Keratinocyte (primary cell): ENCODE results near the gene METTL3. TPM values are rescaled to one million over a fixed set of nuclear protein-coding genes. Genes with fewer than 3 reads are reported as not detected.

Experiments used
- DNase-seq: peaks from one replicate; pipeline ENCODE4 v3.0.0-alpha.2; 2011; ENCODE audit warnings: low read depth, missing footprints, low spot score
- FAIRE-seq: peaks from 2 replicates; lab custom pipeline; 2011; peaks lifted over from hg19 to GRCh38; lab: Jason Lieb, UNC
- H2AFZ ChIP-seq: 2 replicates; pipeline ENCODE4 v1.6.0; 2012; ENCODE audit warnings: low read length, control low read depth, inconsistent platforms; ENCODE audit not compliant: control insufficient read depth
- H3K27ac ChIP-seq: 2 replicates; pipeline ENCODE4 v1.5.1; 2011; ENCODE audit warnings: low read length; ENCODE audit not compliant: control insufficient read depth, insufficient read depth
- H3K27me3 ChIP-seq: 3 replicates; pipeline ENCODE4 v1.6.0; 2011; ENCODE audit warnings: low read length; ENCODE audit not compliant: control insufficient read depth, insufficient read depth; ENCODE audit errors: extremely low read depth
- H3K36me3 ChIP-seq, 2 experiments: 2 replicates in 1 of 2; 3 replicates in 1 of 2; pipeline ENCODE4 v1.5.1; 2011; ENCODE audit warnings: low read length in 2 of 2, mild to moderate bottlenecking in 1 of 2; ENCODE audit not compliant: control insufficient read depth in 2 of 2, insufficient read depth in 2 of 2; ENCODE audit errors: extremely low read depth in 1 of 2
- H3K4me1 ChIP-seq: 3 replicates; pipeline ENCODE4 v1.5.1; 2011; ENCODE audit warnings: low read length; ENCODE audit not compliant: control insufficient read depth, insufficient read depth; ENCODE audit errors: extremely low read depth
- H3K4me2 ChIP-seq: 3 replicates; pipeline ENCODE4 v1.6.0; 2011; ENCODE audit warnings: low read depth, low read length; ENCODE audit not compliant: control insufficient read depth, insufficient read depth; ENCODE audit errors: extremely low read depth
- H3K4me3 ChIP-seq, 3 experiments: fragments of 200-600 bp in 1 of 3; sonication (generic) in 1 of 3; 2 replicates in 2 of 3; 3 replicates in 1 of 3; pipeline ENCODE4 v1.5.1; 2011 to 2016; ENCODE audit warnings: low read length in 3 of 3, mild to moderate bottlenecking in 3 of 3, control low read depth in 2 of 3, inconsistent platforms in 1 of 3, low read depth in 1 of 3, mixed read lengths in 1 of 3, mixed run types in 1 of 3, moderate library complexity in 1 of 3; ENCODE audit not compliant: control insufficient read depth in 2 of 3, insufficient read depth in 2 of 3; ENCODE audit errors: extremely low read depth in 1 of 3
- H3K79me2 ChIP-seq: 2 replicates; pipeline ENCODE4 v1.6.0; 2012; ENCODE audit warnings: low read length; ENCODE audit not compliant: control insufficient read depth, insufficient read depth
- H3K9ac ChIP-seq: 3 replicates; pipeline ENCODE4 v1.6.0; 2011; ENCODE audit warnings: low read length; ENCODE audit not compliant: control insufficient read depth, insufficient read depth; ENCODE audit errors: extremely low read depth
- H3K9me1 ChIP-seq: 3 replicates; pipeline ENCODE4 v1.6.0; 2011; ENCODE audit warnings: low read length; ENCODE audit not compliant: control insufficient read depth, insufficient read depth; ENCODE audit errors: extremely low read depth
- H3K9me3 ChIP-seq: 2 replicates; pipeline ENCODE4 v1.5.1; 2012; ENCODE audit warnings: low read depth, low read length; ENCODE audit not compliant: control insufficient read depth
- H4K20me1 ChIP-seq: 3 replicates; pipeline ENCODE4 v1.6.0; 2011; ENCODE audit warnings: low read length; ENCODE audit not compliant: control insufficient read depth, insufficient read depth; ENCODE audit errors: extremely low read depth
- EZH2 ChIP-seq: IDR thresholded peaks from one replicate; pipeline ENCODE4 v1.6.1; 2012; ENCODE audit warnings: inconsistent platforms, mild to moderate bottlenecking, low read length, moderate library complexity
- dilution Hi-C: fragments of 300-500 bp; cut with MboI; formaldehyde crosslinking; loops from one replicate; pipeline ENCODE4 v1.7.0; 2020; ENCODE audit warnings: low sequenced_read_pairs; ENCODE audit not compliant: extremely low pct_ligation_motif_present
- polyA minus RNA-seq, 3 experiments: library from RNA; depleted of rRNA, polyadenylated mRNA; stranded (reverse); fragments of >200 nt; gene quantifications; 1 replicate in 1 of 3; 2 replicates in 1 of 3; 3 replicates in 1 of 3; pipeline ENCODE4 v1.2.3, GENCODE V29; 2011
- polyA plus RNA-seq, 5 experiments: library from polyadenylated mRNA; depleted of rRNA in 3 of 5; stranded (reverse) in 3 of 5; stranded (forward) in 1 of 5; unstranded in 1 of 5; fragments of >200 nt; gene quantifications; 1 replicate in 1 of 5; 2 replicates in 3 of 5; 3 replicates in 1 of 5; pipeline versions ENCODE4 v1.2.1 to v1.2.3, GENCODE V29; 2011 to 2012; ENCODE audit warnings: missing spikeins in 2 of 5, low read depth in 1 of 5, low replicate concordance in 1 of 5
- TF ChIP-seq, protein P1 (sequence below), 3 experiments: IDR thresholded peaks in 1 of 3; conservative IDR thresholded peaks in 1 of 3; optimal IDR thresholded peaks in 1 of 3; 2 replicates in 2 of 3; 3 replicates in 1 of 3; pipeline versions ENCODE3 to v1.5.1; 2011; ENCODE audit warnings: low read length in 3 of 3, mild to moderate bottlenecking in 3 of 3, moderate library complexity in 2 of 3, control low read depth in 1 of 3, inconsistent platforms in 1 of 3; ENCODE audit not compliant: insufficient read depth in 2 of 3; ENCODE audit errors: extremely low read depth in 1 of 3

The METTL3 gene
- polyA plus RNA-seq: 66.5 to 99.7 TPM (median 96.0 TPM) in 3 replicates
- polyA plus RNA-seq (2011; ENCODE audit: low read depth): 29.0 TPM
- polyA plus RNA-seq (2011; cell fraction: cytosol; rRNA removed): 36.0 and 50.9 TPM in 2 replicates
- 318 and 323 TPM in 2 replicates for polyA plus RNA-seq (2011; cell fraction: nucleus; rRNA removed)
- 32.2 and 37.4 TPM in 2 replicates for polyA plus RNA-seq (2012; ENCODE audit: low replicate concordance)
- 68.6 to 78.2 TPM (median 74.2 TPM) in 3 replicates for polyA minus RNA-seq
- polyA minus RNA-seq (2011; cell fraction: cytosol; rRNA and poly(A)+ RNA removed): 33.8 TPM
- polyA minus RNA-seq (2011; cell fraction: nucleus; rRNA and poly(A)+ RNA removed): 33.7 and 50.9 TPM in 2 replicates

DNA sequence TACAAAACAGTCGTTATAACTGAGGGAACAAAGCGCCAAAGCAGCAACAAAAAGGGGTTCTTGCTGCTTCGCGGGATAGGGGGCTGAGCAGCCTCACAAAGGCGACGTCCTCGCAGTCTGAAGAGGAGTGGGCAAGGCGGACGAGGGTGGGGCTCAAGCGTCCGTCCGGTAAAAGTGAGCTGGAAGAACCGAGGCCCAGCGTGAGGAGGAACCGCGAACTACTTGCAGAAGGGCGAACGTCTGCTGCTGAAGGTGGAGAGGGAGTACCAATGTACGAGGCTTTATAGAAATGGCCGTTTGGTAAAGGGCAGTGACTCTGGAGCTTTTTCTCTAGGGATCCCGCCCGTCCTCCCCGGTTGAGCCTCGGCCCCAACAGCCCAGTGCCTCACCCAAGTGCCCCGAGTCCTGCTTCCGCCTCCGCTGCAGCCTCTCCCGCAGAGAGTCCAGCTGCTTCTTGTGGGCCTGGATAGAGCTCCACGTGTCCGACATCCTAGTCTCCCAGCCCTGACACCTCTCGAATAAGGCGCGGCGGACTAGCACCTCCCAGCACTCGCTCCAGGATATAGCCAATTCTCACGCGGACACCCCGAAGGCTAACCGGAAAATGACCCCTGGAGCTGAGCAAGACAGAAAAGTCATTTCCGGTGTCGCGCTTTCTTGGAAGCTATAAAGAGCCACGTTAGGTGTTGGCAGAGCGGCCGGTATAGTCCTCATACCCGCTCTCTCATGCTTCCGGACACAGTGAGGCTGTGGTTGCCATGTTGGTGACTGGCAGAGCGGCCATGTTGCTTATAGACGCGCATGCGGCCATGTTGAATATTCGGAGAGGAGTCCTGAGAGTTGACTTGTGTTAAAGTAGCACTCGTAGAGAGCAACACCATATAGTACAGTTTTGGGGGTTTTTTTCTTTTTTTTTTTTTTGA lies at the start of gene METTL3:
Gene METTL3 (minus strand): TSS at position 606 of the 923 bp plus-strand sequence. CDS start 117 bp downstream, at position 489.
- peaks cover 47% of the 10 kb centered on the region for H3K79me2 ChIP-seq
- FAIRE-seq: peak; percentile 41
- dilution Hi-C loops: loop anchor here (5.0 kb wide), 1 partner anchor 46 kb away; no protein-coding TSS in a partner anchor

DNA sequence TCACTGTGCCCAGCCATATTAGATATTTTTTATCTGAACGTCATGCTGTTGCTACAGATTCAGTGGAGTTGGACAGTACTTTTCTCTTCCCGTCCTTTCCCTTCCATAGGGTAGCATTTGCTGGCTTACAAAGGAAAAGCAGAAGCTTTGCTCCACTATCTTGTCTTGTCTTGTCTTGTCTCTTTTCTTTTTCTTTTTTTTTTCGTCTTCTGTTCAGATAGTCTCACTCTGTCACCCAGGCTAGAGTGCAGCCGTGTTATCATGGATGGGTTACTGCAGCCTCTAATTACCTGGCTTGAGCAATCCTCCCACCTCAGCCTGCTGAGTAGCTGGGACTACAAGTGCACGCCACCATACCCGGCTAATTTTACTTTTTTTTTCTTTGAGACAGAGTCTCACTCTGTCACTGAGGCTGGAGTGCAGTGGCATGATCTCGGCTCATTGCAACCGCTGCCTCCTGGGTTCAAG lies 47.6 kb upstream of the METTL3 start:
- Histone ChIP-seq H3K27me3 (no peaks in the 10 kb centered on the region), H2AFZ (no peak overlapping the region), H3K9me1 (no peaks in the 10 kb centered on the region), H4K20me1 (no peaks in the 10 kb centered on the region), H3K79me2 (no peaks in the 10 kb centered on the region), H3K4me1 (peaks cover 5% of the 10 kb centered on the region), H3K27ac (no peak overlapping the region), H3K36me3 (no peaks in the 10 kb centered on the region), H3K9me3 (no peaks in the 10 kb centered on the region), H3K4me3 (no peak overlapping the region), H3K4me2 (no peak overlapping the region), H3K9ac (no peak overlapping the region)
- DNase-seq (no peak), FAIRE-seq (no peak)
- TF ChIP-seq, protein P1, sequence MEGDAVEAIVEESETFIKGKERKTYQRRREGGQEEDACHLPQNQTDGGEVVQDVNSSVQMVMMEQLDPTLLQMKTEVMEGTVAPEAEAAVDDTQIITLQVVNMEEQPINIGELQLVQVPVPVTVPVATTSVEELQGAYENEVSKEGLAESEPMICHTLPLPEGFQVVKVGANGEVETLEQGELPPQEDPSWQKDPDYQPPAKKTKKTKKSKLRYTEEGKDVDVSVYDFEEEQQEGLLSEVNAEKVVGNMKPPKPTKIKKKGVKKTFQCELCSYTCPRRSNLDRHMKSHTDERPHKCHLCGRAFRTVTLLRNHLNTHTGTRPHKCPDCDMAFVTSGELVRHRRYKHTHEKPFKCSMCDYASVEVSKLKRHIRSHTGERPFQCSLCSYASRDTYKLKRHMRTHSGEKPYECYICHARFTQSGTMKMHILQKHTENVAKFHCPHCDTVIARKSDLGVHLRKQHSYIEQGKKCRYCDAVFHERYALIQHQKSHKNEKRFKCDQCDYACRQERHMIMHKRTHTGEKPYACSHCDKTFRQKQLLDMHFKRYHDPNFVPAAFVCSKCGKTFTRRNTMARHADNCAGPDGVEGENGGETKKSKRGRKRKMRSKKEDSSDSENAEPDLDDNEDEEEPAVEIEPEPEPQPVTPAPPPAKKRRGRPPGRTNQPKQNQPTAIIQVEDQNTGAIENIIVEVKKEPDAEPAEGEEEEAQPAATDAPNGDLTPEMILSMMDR (optimal IDR thresholded peaks at IDR 0.05 in 1 of 3, IDR thresholded peaks at IDR 0.05 in 1 of 3, conservative IDR thresholded peaks at IDR 0.05 in 1 of 3; ENCODE audit: extremely low read depth in 1 of 3, insufficient read depth in 2 of 3, low read length in 3 of 3): no peak
- no peak for TF ChIP-seq EZH2
- dilution Hi-C loops: loop anchor here (5.0 kb wide), 1 partner anchor 46 kb away; the partner anchor contains the start of gene METTL3

More for the DNA sequence above, at the start of gene METTL3:
- peak within 1 kb of the TSS; percentile 94 to 97 (median 97) for H3K4me3 ChIP-seq
- H3K36me3 ChIP-seq: peaks cover 4 to 8% of the 10 kb centered on the region in 2 experiments
- H4K20me1 ChIP-seq: no peaks in the 10 kb centered on the region
- peak; percentile 89 for DNase-seq
- no peaks in the 10 kb centered on the region for H3K27me3 ChIP-seq
- H3K4me1 ChIP-seq: peaks cover 11% of the 10 kb centered on the region
- no peaks in the 10 kb centered on the region for H3K9me3 ChIP-seq
- peak within 1 kb of the TSS; percentile 85 for H3K4me2 ChIP-seq
- H2AFZ ChIP-seq: peak within 1 kb of the TSS; percentile 90
- H3K9ac ChIP-seq: peak within 1 kb of the TSS; percentile 91
- TF ChIP-seq EZH2: no peak
- TF ChIP-seq, protein P1 (optimal IDR thresholded peaks at IDR 0.05 in 1 of 3, IDR thresholded peaks at IDR 0.05 in 1 of 3, conservative IDR thresholded peaks at IDR 0.05 in 1 of 3; ENCODE audit: extremely low read depth in 1 of 3, insufficient read depth in 2 of 3, low read length in 3 of 3): no peak
- no peaks in the 10 kb centered on the region for H3K9me1 ChIP-seq
- peak within 1 kb of the TSS; percentile 85 for H3K27ac ChIP-seq
